ENCODE results near the gene ZNF827. TPM values are rescaled to one million over a fixed set of nuclear protein-coding genes. Genes with fewer than 3 reads are reported as not detected.

The ZNF827 gene
- total RNA-seq, 2 donors from 2014 or later, result 5.4 to 13.8 TPM

GRCh38 chr4:145868637-145869409, 69.8 kb downstream of the ZNF827 start:
- H3K27me3 ChIP-seq, result no peaks in the 10 kb centered on the region
- no peak for DNase-seq
- no peak for ATAC-seq
- no peak overlapping the region for H3K4me3 ChIP-seq
- H3K27ac ChIP-seq, result no peak overlapping the region
- intact Hi-C loops (cut with DNase I), result no loop called here
- no peaks in the 10 kb centered on the region for H3K4me1 ChIP-seq
- H3K9me3 ChIP-seq, result no peaks in the 10 kb centered on the region
- no peaks in the 10 kb centered on the region for H3K36me3 ChIP-seq (replicated peaks in 1 of 2; ENCODE audit: insufficient read depth in 1 of 2, low read depth in 2 of 2)
- TF ChIP-seq POLR2A (IDR thresholded peaks at IDR 0.05) (no peak), CTCF (IDR thresholded peaks at IDR 0.05) (no peak)
- WGBS, 2 donors, result 16 to 21% methylated on average over 1 of the region's 1 CpG

GRCh38 chr4:145867406-145867805, 71.2 kb downstream of the ZNF827 start:
- DNase-seq, result no peak
- Histone ChIP-seq H3K4me3 (no peak overlapping the region), H3K4me1 (no peaks in the 10 kb centered on the region), H3K36me3 (replicated peaks in 1 of 2; ENCODE audit: insufficient read depth in 1 of 2, low read depth in 2 of 2) (no peaks in the 10 kb centered on the region), H3K27ac (no peak overlapping the region), H3K9me3 (no peaks in the 10 kb centered on the region), H3K27me3 (no peaks in the 10 kb centered on the region)
- ATAC-seq, result no peak
- TF ChIP-seq CTCF (IDR thresholded peaks at IDR 0.05) (no peak), POLR2A (IDR thresholded peaks at IDR 0.05) (no peak)
- intact Hi-C loops (cut with DNase I), result no loop called here

- WGBS, 2 donors, result 79 to 86% methylated on average over 4 of the region's 4 CpGs
- no peak overlapping the region for H3K4me3 ChIP-seq
- no peak for ATAC-seq
- DNase-seq, result no peak
- H3K27ac ChIP-seq, result no peak overlapping the region
- TF ChIP-seq CTCF (IDR thresholded peaks at IDR 0.05) (no peak), POLR2A (IDR thresholded peaks at IDR 0.05) (no peak)
- intact Hi-C loops (cut with DNase I), result no loop called here
- H3K27me3 ChIP-seq, result no peaks in the 10 kb centered on the region
- H3K4me1 ChIP-seq, result peaks cover 3% of the 10 kb centered on the region
- no peaks in the 10 kb centered on the region for H3K36me3 ChIP-seq (replicated peaks in 1 of 2; ENCODE audit: insufficient read depth in 1 of 2, low read depth in 2 of 2)
- H3K9me3 ChIP-seq, result no peaks in the 10 kb centered on the region
Measured at GRCh38 chr4:145866991-145867390, 71.6 kb downstream of the ZNF827 start.

- no peak for DNase-seq
- Histone ChIP-seq H3K4me3 (no peak overlapping the region), H3K36me3 (replicated peaks in 1 of 2; ENCODE audit: insufficient read depth in 1 of 2, low read depth in 2 of 2) (no peaks in the 10 kb centered on the region), H3K27me3 (no peaks in the 10 kb centered on the region), H3K27ac (no peak overlapping the region), H3K4me1 (peaks cover 8% of the 10 kb centered on the region), H3K9me3 (no peaks in the 10 kb centered on the region)
- TF ChIP-seq CTCF (IDR thresholded peaks at IDR 0.05), result no peak
- TF ChIP-seq POLR2A (IDR thresholded peaks at IDR 0.05), result no peak
- ATAC-seq, result no peak
- intact Hi-C loops (cut with DNase I), result no loop called here
- WGBS, 2 donors, result 86 to 91% methylated on average over 5 of the region's 5 CpGs
Measured at GRCh38 chr4:145865274-145865941, 73.2 kb downstream of the ZNF827 start.
